NB4 (cell line): ENCODE measurements around the gene CKMT2.

Experiments used
- CTCF ChIP-seq: IDR thresholded peaks from one replicate; pipeline ENCODE4 v1.5.1; 2012; ENCODE audit warnings: low read depth, low read length
- POLR2A ChIP-seq: IDR thresholded peaks from 2 replicates; pipeline ENCODE4 v1.6.1; 2011; ENCODE audit warnings: mild to moderate bottlenecking; ENCODE audit not compliant: insufficient read length; ENCODE audit errors: extremely low read depth

DNA sequence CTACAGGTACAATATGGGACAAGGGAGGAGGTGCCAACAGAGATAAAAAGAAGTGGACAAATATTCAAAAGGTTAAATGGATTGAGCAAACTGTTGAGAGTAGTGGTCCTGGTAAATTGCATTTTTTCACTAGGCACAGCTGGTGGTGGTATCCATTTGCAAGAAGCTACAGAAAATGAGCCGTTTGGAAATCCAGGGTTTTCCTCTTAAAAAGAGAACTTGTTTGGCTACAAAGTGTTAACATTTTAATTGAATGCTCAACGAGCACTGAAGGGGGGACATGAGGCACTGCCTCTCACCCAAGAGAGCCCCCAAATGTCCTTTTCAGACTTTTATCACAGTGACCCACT is 67.8 kb downstream of the CKMT2 start:
- no peak for TF ChIP-seq POLR2A
- no peak for TF ChIP-seq CTCF
